ENCODE measurements around the gene MRPL11.

DNA sequence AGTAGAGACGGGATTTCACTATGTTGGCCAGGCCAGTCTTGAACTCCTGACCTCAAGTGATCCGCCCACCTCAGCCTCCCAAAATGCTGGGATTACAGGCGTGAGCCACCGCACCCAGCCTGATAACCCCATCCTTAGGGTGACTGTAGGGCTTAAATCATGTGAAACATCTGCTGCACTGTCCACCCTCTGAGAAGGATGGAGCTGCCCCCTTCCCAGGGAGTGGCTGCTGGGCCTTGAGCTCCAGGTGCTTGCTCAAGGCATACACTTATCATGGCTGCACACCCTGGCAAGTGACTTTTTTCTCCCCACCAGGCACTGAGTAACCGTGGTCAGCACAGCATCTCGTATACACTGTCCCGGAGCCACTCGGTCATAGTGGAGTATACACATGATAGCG, 33.4 kb upstream of the MRPL11 start:
- TF ChIP-seq CTCF (IDR thresholded peaks at IDR 0.05; ENCODE audit: low read depth, low read length) (no peak), EZH2phosphoT487 (IDR thresholded peaks at IDR 0.05; ENCODE audit: low read depth) (no peak)
